Cardiac fibroblast (primary cell): Measurements from ENCODE around the gene COMT.

Source experiments
- DNase-seq, 2 donors: peaks; one replicate each; pipeline versions ENCODE4 v3.0.0 to v3.0.0-alpha.2; 2010; ENCODE audit warnings: low read depth in 2 of 2
- H3K4me3 ChIP-seq, 2 donors: replicated peaks in 1 of 2; 1 replicate in 1 of 2; 2 replicates in 1 of 2; pipeline ENCODE4 v1.5.1; 2011; ENCODE audit warnings: low read depth in 2 of 2, low read length in 2 of 2, mild to moderate bottlenecking in 2 of 2, moderate library complexity in 1 of 2
- CTCF ChIP-seq: IDR thresholded peaks from one replicate; pipeline ENCODE4 v1.5.1; 2011; ENCODE audit warnings: low read depth, mild to moderate bottlenecking, low read length, inconsistent platforms

COMT gene

GRCh38 chr22:19991395-19991644, 49.7 kb downstream of the COMT start:
- H3K4me3 ChIP-seq: no peak overlapping the region
- DNase-seq: no peak
- TF ChIP-seq CTCF: no peak

GRCh38 chr22:19991645-19992451, 50.3 kb downstream of the COMT start:
- no peak for TF ChIP-seq CTCF
- H3K4me3 ChIP-seq: no peak overlapping the region
- no peak for DNase-seq

- no peak overlapping the region for H3K4me3 ChIP-seq
- no peak for TF ChIP-seq CTCF
- no peak for DNase-seq
Measured at GRCh38 chr22:19992481-19992911, 50.9 kb downstream of the COMT start.

GRCh38 chr22:19992921-19993355, 51.4 kb downstream of the COMT start:
- DNase-seq: no peak
- TF ChIP-seq CTCF: no peak
- no peak overlapping the region for H3K4me3 ChIP-seq

- no peak for DNase-seq
- no peak overlapping the region for H3K4me3 ChIP-seq
- no peak for TF ChIP-seq CTCF
Measured at GRCh38 chr22:19993926-19994325, 52.4 kb downstream of the COMT start.

GRCh38 chr22:19994851-19995610, 53.5 kb downstream of the COMT start:
- DNase-seq: no peak

More at GRCh38 chr22:19994851-19995610, 53.5 kb downstream of the COMT start:
- no peak overlapping the region for H3K4me3 ChIP-seq
- no peak for TF ChIP-seq CTCF
